Activated CD4-positive, CD25-positive, alpha-beta regulatory T cell treated with anti-CD3 and anti-CD28 coated beads, Interleukin-2, amount 50 U/mL, for 72 hours (primary cell): ENCODE results near the gene USP37.

Experiments used
- DNase-seq: peaks from one replicate; pipeline ENCODE4 v3.0.0; 2021

USP37 gene

GRCh38 chr2:218471982-218472381 lies 96.2 kb downstream of the USP37 start:
- DNase-seq = no peak

- DNase-seq = no peak
Observed at GRCh38 chr2:218471036-218471435, 97.1 kb downstream of the USP37 start.

GRCh38 chr2:218470448-218470847 lies 97.7 kb downstream of the USP37 start:
- no peak for DNase-seq

GRCh38 chr2:218465987-218466633 lies 102.0 kb downstream of the USP37 start:
- DNase-seq = no peak

- DNase-seq = no peak
Observed at GRCh38 chr2:218458598-218458997, 109.6 kb downstream of the USP37 start.

GRCh38 chr2:218456849-218457248 lies 111.3 kb downstream of the USP37 start:
- no peak for DNase-seq

GRCh38 chr2:218452079-218452478 lies 116.1 kb downstream of the USP37 start:
- no peak for DNase-seq

- DNase-seq = no peak
Observed at GRCh38 chr2:218448934-218449333, 119.2 kb downstream of the USP37 start.

- DNase-seq = no peak
Observed at GRCh38 chr2:218447072-218447471, 121.1 kb downstream of the USP37 start.

GRCh38 chr2:218446547-218446946 lies 121.6 kb downstream of the USP37 start:
- DNase-seq = no peak

GRCh38 chr2:218445602-218446001 lies 122.5 kb downstream of the USP37 start:
- DNase-seq = no peak

- DNase-seq = no peak
Observed at GRCh38 chr2:218444692-218445357, 123.3 kb downstream of the USP37 start.

- no peak for DNase-seq
Observed at GRCh38 chr2:218438596-218438995, 129.6 kb downstream of the USP37 start.

- no peak for DNase-seq
Observed at GRCh38 chr2:218437969-218438368, 130.2 kb downstream of the USP37 start.

- DNase-seq = no peak
Observed at GRCh38 chr2:218436992-218437391, 131.2 kb downstream of the USP37 start.

GRCh38 chr2:218435003-218435982 lies 132.9 kb downstream of the USP37 start:
- no peak for DNase-seq

- DNase-seq = no peak
Observed at GRCh38 chr2:218434456-218434855, 133.7 kb downstream of the USP37 start.

GRCh38 chr2:218432676-218433365 lies 135.3 kb downstream of the USP37 start:
- no peak for DNase-seq

GRCh38 chr2:218431878-218432277 lies 136.3 kb downstream of the USP37 start:
- DNase-seq = no peak

GRCh38 chr2:218430721-218431120 lies 137.4 kb downstream of the USP37 start:
- DNase-seq = no peak

GRCh38 chr2:218429911-218430692 lies 138.0 kb downstream of the USP37 start:
- no peak for DNase-seq
